HG03558 (cell line): ENCODE results near the gene GADL1.
A peak's percentile ranks its signal among the peaks of the same experiment; 100 is the strongest.

Experiments used
- ATAC-seq: cut with Tn5 transposase; IDR thresholded peaks from one replicate; pipeline ENCODE4 v1.9.1; 2021; ENCODE audit warnings: moderate number of reproducible peaks; ENCODE audit not compliant: unreplicated experiment; ENCODE audit errors: extremely low read depth

The GADL1 gene

DNA sequence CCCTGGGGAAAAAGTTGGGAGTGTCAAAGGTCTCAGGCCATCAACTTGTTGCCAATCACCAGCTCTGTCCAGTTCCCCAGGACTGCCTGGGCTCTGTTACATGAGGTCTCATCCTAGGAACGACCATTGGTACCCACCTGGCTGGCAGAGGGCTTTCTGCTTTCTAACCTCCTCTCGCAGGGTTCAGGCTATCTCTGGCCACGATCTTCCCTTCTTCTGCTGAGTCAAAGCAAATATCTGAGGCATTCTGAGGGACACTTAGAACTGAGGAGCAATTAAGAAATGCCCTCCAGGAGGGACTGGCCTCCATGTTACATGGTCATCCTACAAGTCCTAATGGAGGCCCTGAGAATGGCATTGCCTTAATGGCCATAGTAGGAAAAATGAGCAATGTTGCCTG lies 210.7 kb downstream of the GADL1 start:
- ATAC-seq: no peak

DNA sequence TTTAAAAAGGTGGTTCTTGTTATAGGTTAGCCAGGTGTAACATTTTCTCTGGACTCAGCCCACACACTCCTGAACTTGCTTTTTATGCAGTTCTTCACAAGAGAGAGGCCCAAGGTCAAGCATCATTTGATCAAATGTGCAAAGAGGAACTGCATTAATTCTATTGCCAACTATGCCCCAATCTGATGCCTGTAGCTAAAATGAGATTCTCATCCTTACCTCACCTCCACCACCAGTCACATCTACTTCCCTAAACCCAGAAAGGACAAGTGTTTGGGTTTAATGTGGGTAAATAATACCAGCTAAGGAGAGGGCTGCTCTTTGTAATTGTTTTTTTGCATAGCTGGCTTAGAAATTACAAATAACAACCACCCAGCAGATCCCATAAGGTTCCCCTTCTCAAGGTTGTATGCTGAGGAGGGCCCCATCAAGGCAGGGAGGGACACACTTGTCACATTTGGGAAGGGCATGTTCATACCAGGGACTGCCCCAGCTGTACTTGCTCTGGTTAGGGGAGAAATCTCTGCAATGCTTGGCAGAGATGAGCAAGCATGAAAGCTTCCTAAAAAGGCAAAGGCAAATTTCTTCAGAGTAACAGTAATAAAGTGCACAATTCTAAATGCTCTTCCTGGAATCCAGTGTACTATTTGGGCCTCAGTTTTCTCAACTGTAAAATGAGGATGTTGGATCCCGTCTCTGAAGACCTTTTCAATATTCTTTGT lies 211.9 kb downstream of the GADL1 start:
- ATAC-seq: peak; percentile 56

DNA sequence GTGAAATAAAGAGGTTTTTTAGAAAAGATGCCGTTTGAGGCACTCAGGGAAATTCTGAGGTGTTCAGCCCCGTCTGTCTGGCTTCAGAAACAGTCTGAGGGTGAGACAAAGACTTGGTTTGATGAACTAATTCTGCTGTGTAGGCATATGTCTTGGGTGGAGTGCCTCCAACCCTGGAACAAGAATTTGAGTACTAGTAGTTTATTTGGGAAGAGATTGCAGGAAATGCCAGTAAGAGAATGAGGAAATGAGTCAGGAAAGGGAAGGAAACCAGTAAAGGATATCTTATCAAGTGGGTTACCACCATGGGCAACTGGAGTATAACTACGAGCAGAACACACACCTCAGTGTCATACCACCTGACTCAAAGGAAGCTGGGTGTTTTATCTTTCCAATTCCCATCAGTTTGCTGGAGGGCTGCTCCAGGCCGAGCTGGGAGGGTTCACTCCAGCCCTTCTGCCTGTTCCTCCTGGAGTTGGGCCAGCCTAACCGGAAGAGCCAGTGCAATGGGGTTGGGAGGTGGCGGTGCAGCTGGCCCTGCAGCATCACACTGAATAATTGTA lies 212.7 kb downstream of the GADL1 start:
- no peak for ATAC-seq

DNA sequence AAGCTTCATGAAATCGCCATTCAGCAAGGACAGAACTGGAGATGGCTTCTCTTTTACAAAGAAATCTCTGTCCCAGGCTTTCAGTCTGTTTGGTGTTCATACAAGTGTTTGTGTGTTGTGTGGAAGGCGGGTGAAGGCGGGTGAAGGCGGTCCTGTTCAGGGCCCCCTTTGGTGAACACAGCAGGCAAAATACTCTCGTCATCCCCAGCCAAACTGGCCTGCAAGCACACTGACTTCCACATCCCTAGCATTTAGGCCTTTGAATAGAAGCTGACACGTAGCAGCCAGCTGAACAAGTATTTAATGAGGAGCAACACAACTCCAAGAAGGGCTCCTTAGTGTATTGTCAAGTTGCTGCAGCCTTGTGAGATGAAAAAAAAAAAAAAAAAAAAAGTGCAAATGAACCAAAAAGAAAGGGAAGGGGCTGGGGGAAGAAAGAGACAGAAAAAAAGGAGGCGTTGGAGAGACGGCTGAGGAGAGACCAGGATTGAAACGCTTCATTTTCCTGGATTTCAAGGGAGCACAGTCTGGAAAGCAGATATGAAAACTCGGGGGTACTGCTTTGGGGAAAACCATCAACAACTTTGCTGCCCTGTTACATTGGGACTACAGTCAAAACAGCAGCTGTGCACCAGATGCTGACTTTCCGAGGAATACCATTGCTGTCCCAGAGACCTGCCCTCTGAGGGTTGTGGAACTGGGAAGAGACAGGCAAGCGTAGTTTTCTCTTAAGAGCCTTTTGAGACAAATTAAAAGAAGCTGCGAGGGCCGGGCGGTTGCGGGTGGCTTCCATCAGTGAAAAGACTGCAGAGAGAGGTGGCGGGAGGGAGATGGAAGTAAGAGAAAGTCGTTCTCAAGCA lies 213.4 kb downstream of the GADL1 start:
- ATAC-seq: no peak

DNA sequence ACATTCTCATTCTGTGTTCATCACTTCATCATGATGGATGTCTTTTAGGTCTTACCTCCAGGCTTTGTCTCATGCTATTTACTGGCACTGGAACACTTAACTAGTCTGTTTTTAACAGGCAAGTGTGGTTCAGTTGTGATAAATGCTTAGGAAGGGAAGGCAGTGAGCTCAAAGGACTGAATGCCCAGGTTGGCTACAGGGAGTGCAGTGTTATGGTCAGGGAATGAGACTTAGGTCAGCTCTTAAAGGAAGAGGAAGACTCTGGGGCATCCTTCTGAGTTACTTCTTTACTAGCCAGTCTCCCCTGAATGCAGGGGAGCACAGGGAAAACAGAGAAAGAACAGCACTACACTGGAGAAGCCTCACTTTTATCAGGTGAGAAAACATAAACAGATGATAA lies 215.4 kb downstream of the GADL1 start:
- ATAC-seq: no peak

DNA sequence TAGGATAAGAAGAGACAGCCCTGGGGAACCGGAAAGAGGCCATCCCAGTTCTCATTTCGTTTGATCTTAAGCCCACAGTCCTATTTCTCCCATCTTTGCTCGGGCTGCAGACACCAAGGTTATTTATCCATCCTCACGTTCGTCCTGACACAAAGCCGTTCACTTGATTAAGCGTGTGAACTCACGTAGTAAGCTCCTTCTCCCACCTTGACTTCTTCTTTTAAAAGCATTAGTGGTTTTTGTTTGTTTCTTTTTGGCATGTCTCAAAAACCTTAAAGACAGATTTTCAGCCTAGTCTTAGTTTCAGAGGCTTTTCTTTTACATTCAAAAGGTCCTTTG lies 217.1 kb downstream of the GADL1 start:
- ATAC-seq: no peak

DNA sequence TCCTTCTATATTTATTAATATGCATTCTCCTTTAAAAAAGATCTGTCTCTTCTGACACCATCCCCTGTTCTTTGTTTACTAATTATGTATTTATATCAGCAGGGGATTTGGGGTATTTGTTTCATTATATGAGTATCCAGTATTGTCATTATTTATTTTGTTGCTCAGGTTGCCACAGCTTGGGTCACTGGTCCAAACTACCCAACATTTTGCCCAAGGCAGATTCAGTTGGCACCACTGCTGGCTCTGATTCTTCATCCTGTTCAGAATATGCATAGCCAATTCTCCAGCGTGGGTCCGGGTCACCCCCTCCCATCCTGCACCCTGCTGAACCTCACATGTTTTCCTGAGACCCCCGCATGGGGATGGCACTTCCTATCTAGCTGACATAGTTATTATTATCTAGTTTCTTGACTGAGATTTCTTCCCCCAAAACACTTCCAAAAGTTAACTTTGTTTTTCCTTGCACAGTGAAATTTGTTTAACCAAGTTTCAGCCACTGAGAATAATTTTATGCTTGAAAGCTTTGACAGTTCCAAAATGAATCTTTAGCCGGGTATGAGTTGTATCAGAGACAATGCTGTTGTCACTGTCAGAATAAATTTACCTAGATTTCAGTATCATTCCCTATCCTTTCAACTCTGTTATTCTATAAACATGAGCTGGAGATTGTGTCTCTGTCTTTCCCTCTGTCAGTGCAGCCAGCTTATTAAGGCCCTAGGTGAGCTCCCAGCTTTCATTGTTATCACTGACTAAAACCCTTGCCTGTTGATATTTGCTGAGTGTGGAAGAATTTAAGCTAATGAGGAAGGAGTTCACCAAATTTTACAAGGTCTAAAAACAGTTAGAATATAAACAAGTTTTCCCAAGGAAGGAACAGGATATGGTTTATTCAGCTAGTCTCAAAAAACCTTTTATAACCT lies 217.8 kb downstream of the GADL1 start:
- no peak for ATAC-seq
